HG03565 (cell line): Measurements from ENCODE around the gene IL11RA.

ENCODE experiments used
- ATAC-seq: cut with Tn5 transposase; IDR thresholded peaks from one replicate; pipeline ENCODE4 v1.9.1; 2021; ENCODE audit warnings: mild to moderate bottlenecking, moderate library complexity; ENCODE audit not compliant: unreplicated experiment

Gene IL11RA

DNA sequence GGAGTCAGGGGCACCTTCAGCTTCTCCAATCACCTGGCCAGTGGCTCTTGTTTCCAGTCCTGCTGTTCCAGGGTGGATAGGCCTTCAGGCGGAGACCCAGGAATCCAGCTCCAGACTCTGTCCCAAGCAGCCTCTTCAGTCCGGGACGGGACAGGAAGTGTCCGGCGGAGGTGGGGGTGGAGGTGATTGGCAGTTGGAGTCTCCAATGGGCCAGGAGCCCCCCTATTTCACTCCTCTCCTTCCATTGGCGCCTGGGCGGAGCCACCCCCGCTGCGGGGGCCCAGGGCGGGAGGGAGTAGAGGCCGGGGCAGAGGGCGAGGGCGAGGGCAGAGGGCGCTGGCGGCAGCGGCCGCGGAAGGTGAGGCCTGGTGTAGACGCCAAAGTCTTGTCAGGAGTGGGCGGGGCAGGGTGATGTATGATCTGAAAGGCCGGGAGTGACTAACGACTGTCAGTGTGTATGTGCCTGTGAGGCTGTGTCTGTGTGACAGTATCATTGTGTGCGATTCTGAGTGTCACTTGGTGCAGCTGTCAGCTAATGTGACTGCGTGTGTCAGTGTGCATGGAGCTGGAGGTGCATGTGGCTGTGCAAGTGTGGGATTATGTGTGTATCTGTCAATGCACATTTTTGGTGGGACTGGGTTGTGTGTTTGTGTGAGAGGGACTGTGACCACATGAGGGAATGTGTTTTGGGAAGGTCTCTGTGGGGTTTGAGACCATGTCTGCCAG is at the start of gene IL11RA:
TSS of gene IL11RA (plus strand) at position 310 of the 726 bp plus-strand sequence. CDS start 3,033 bp downstream, outside the sequence.
- no peak for ATAC-seq

DNA sequence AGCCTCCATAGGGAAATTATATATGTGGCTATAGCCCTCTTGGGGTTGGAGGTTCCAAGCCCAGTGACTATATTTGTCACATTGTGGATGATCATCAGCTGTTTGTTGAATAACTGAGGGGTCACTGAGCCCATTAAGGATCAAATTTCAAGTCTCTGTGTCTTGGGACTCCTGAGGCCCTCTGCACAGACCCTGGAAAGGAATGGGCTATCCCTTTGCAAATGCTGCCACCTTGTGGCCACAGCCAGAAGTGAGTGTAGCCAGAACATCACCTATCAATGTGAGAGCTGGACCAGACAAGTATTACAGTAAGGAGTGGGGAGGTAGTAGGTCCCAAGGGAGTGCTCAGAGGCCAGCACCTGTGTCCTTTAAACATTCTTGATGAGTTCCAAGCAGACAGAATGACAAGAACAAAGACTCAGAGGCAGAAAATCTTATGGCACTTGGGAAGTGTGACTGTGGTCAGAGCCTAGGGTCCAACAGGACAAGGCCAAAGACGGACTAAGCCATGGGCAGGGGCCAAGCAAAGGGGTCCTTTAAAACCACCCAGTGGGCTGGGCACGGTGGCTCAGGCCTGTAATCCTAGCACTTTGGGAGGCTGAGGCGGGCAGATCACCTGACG is 48.3 kb upstream of the IL11RA start:
- peak; percentile 49 for ATAC-seq

DNA sequence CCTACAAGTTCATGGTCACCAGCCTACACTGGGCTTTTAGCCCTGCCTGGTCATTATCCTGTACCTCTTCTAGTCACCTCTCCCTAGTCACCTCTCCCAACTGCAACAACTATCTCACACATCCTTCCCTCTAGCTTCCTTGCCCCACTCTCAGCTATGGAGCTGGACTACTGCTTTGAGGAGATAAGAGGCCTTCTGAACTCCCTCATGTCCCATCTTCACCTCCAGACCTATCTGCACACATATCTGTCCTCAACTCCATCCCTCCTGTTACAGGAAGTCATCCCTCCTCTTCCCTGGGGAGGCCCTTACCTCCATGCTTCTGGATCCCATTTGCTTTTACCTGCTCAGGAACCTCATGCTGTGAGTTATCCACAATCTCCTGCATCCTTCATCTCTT is 45.8 kb upstream of the IL11RA start:
- ATAC-seq = no peak

DNA sequence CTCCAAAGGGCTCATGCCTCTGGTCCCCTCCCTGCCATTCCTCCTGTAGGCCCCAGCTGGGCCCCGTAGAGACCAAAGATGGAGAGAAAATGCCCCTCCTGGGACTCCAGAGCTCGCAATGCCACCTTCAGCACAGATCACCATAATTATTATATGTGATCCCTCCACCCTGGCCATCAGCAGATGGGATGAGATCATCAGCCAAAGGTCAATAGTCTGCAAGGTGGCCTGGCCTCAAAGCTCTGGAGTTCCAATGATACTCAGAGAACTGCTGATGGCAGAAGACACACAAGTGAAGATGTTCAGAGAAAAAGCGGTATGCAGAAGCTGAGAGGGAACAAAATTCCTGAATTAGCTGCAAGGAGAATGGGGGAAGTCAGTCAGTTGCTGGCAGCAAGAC is 45.1 kb upstream of the IL11RA start:
- no peak for ATAC-seq

DNA sequence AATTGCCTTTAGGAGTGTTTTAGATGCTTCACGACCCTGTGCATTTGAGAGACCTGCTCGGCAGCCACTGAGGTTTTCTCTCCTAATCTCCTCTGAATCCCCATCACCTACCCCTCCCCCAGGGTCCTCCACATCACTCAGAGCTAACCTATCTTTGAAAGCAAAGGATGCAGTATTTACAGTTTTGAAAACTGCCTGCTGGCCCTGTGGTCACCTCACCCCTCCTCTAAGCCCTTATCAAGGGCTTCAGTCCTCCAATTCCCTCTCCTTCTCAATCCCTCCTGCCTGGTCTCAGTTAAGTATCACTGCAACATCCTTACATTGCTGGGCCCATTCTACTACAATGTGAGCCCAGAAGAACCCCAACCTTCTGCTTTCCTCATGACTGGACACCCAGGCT is 44.7 kb upstream of the IL11RA start:
- no peak for ATAC-seq

DNA sequence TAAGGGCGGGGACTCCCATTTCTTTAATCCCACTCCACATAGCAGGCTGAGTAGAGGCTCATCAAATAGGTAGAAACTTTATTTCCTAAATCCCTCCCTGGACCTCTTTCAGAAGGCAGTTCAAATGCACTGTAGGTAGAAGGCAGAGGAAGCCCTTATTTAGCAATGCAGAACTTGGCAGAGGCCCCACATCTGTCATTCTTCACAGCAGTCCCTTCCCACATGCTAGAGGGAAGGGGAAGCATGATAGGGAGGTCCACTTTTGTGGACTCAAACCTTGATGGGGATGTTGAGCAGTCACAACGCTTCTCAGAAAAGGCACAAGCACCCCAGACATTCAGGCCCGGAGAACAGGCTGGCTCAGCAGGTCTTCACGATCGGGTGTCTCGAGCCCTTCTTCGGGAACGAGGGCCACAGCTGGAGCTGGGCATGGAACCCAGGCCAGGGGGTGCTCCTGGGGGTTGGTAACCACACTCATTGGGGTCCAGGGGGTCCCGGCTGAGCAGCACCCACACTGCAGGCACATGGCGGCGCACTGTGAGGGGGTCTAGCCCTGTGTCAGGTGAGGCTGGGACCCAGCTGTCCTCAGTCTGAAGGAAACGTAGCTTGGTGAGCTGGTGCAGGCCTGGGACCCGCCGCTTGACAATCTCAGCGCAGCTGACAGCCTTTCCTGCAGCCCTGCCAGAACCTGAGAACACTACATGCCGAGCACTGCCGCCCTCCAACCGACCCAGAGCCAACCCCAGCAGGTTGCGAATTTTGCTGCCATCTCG is 41.4 kb upstream of the IL11RA start:
- ATAC-seq = no peak

DNA sequence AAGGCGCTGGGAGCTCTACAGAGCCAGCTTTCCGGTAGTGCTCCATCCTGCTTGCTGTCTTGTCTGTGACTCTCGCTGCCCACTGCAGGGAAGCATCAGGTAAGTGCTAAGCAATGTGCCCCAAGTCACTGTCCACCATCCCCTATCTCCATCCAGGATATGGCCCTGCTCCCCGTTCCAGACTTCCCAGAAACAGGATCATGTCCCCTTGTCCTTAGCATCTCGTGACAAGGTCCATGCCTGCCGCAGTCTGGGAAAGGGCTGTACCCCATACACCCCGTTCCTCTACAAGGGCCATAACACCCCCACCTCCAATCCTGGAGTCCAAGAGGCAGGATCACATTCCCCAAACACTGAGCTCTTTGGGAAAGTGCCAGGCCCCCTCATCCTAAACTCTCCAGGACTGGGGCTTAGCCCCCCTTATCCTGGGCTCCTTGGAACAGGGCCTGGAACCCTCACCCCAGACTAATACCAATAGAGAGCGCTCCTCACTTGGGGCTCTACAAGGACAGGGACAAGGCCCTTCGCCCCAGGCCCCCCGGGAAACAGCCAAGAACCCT is 40.7 kb upstream of the IL11RA start:
- ATAC-seq = no peak

DNA sequence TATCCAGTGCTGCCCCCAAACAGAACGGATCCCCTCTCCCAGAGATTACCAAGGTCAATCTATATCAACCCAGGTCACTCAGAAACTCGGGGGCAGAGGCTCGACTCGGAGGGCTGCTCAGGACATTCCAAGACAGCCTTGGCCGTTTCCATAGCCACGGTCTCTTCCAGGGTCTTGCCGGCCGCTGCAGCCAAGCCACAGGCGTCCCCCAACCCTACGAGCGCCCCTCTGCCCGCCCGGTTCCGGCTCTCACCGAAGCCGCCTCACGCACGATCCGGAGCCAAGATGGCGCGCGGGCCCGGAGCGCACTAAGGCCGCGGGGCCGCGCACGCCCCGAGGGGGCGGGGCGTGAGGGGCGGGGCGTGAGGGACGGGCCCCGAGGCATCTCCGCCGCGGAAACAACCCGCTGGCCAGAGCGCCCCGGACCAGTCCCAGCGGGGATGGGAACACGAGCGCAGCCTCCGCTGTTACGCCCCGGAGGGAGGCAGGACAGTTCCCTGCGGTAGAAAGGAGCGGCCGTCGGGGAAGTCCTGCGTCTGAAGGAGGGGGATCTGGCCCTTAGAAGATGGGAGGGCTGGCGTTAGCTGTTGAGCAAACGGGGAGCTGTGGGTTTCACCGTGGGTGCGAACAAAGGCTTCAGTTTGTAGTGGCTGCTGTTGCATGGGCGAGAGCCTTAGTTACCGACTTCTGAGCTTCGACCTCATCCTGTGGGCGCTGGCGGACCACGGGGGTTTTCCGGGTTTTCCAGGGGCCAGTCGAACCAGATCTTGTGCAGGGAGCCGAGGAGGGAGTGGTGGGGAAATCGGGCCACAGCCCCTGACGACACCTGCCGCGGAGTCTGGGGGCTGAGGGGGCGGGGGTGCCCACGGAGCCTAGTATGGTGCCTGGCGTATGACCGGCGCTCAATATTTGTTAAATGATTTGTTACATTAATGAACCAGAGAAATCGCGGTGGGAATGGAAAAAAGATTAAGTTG is 39.9 kb upstream of the IL11RA start, which contains the start of gene RPP25L:
TSS of gene RPP25L (minus strand) at position 287 of the 977 bp plus-strand sequence. CDS start 801 bp downstream, outside the sequence.
- ATAC-seq = peak; percentile 69

DNA sequence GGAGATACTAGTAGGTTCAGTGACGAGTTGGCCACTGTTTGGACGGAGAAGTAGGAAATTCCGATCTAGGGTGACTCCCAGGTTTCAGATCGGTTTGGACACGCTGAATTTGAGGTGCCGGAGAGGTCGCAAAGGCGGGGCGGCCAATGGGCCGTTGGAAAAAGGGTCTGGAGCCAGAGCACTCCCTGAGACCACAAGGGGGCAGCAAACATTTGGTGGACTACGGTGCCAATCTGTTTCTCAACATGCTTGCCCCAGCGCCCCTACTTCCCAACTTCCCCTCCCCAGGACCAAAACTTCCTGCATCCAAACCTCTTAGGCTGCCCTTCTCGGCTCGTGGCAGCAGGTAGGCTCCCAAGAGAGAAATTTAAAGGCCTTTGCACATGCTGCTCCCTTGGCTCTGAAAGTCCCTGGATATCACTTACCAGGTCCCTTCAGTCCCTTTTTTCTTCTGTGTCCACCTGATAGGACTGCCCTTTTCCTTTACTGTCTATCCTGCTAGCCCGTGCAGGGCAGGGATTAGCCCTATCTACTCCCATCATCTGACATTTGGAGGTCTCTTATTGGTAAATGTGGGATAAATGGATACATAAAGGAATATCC is 39.1 kb upstream of the IL11RA start:
- ATAC-seq = no peak

DNA sequence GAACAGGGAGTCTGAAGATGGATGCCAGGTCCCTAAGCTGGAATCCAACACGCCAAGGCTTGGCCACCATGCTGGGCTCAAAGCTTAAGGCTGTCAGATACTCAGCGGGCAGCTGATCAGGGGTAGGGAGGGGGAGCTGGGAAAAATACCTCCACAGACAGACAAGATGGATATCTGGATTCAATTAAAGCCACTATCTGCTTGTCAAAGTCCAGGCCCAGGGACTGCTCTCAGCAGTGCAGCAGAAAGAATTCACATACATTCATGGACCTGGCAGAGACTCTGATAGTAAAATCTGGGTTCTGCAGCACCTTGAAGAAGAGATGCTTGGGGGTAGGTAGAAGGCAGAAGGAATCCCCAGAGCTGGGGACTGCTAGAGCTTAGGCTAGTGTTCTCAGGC is 36.9 kb upstream of the IL11RA start:
- no peak for ATAC-seq

DNA sequence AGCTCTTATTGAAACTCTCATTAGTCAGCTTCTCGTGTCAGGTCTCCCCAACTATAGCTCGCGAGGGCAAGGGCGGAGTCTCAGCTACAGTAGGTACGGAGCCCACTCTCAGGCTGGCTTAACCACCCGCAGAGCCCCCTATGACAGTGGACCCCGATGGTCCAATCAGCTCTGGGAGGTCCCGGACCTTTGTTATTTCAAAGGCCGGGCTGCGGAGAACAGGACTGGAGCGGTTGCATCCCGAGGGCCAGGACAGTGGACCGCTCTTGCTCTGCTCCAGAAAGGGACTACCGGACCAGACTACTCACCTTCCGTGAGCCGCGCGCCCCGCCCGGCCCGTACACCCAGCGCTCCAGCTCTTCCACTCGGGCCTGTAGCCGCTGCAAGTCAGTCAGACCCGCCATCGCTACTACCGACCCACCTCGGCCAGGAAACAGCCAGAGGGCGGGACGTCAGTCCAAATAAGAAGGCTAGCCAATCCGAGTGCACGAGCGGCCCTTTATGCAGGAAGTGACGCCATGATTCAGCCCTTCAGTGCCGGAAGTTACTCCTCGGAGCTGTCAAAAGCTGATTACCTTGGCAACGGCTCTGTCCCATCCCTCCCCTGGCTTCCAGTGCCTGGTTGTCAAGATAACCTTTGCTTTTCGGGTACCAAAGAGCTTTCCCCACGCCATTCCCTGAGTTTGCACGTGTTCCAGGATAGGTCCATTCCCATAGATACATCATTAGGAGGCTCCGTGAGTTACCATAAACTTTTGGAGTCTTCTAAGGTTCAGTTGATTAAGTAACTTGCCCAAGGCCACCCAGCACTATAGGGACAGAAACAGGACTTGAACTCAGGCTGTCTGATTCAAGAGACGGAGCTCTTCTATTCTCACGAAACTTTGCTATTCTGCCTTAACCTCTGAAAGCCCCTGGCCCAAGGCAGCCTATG is 31.7 kb upstream of the IL11RA start, which contains the start of gene DCTN3:
TSS of gene DCTN3 (minus strand) at position 435 of the 934 bp plus-strand sequence. CDS start at position 404, 31 bp downstream.
- ATAC-seq = peak; percentile 98

DNA sequence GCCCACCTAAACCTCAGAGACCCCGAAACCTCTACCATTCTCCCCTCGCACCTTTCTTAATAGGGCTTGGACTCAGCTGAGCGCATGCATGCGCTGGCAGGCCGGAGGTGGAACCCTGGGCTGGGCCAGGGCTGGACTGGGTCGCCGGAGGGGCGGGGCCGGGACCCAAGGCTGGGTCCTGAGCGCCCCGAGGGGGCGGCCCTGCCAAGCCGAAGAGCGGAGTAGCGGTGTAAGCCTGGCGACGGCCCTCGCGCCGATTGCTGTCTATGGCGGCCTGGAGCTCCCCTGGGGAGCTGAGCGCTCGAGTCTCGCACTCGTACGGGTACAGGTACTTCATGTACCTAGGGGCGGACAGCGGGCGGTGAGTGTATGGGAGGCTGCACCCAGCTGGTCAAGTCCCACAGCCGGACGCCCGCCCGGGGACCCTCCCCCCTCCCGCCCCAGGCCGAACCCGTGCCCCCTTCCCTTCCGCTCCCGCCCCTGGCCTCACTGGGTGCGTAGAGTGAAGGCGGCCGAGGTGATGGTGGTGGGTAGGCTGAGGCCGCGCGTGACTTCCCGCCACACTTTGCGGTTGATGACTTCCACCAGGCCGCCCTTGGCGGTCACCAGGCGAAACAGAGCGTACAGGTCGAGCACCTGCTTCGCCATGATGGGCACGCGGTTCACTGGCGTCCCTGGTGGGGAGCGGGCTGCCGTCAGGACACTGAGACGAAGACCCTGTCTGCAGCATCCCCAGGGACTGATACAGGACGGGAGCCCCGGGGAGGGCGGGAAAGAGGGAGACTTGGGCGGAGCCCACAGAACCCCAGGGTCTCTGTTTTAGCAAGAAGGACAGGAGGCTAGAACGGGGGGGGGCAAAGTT is 28.4 kb upstream of the IL11RA start:
- ATAC-seq = no peak

DNA sequence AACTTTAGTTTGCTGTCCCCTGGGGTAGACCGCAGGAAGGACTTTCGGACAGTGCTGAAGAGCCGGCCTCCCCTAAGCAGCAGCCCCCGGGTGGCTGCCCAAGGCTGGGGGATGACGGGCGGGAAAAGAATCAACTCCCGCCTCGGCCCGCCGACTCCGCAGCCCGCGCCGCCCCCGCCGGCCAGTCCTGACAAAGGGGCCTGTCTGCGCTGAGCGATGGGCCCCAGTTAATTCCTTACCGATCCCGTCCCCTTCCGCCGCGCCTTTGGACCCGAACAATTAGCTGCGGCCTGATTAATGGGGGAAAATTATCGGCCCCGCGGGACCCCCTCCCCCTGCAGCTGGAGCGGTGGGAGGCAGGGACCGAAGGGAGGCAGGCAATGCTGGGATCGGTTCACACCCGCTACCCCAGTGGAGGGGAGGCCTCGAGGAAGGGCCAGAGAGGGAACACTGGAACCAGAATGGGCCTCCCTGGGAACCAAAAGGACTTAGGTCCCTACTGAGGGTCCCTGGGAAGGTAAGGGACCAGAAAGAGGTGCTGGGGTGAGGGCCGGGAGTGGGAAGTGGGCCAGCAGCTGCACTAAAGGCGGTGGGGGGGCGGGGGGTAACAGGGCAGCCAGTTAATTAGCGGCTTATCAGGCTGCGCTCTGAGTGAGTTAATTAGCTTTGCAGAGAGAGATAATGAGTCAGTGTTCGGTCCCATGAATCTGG is 27.4 kb upstream of the IL11RA start:
- ATAC-seq = no peak

DNA sequence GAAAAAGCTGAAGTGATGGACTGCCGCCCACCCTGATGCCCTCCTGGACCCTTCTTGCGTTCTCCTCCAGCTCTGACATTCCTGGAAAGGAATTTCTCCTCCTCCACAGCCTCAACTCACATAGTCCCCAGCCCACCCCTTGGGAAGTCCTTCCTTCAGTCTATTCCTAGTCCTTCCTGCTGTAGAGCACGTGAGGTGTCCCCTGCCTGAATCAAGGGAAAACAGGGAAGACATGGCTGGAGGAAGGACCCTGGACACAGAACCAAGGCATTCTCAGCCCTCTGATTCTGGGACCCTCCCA is 26.8 kb upstream of the IL11RA start:
- no peak for ATAC-seq

DNA sequence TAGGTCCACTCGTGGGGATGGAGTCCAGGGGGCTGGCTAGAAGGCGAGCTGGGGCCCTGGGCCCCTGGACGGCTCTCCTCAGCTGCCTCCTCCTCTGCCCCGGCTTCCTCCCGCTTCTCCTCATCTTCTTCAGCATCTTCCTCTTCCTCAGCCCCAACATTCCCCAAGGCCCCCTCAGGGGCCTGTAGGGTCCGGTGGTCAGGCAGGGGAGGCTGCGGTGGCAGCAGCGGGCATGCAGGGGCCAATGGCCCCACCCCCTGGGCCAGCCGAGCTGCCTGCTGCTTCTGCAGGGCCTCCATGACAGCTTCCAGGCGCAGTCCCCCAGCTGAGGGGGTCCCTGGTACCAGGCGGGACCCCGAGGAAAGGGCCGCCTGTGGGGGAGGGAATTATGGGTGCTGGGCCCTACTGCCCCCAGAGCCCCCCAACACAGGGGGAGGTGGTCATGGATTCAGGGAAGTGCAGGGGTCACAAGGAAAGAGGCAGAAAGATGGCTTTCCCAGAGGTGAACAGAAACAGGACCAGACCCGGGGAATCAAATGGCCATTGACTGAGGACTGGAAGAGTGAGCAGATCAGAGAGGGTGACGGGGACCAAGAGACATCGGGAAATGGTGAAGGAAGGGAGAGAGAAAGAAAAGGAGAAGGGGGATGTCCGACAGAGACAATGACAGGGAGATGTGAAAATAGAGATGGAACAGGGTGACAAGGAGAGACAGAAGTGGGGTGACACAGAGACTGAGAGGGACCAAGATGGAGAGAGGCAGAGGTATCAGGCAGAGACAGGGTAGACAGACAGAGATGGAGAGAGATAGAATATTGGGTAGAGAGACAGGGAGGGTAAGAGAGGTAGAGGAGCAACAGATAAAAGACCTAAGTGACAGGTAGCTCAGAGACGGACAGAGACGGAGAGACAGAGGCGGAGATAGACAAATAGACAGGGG is 24.0 kb upstream of the IL11RA start:
- ATAC-seq = no peak
